ENCODE measurements around the gene USP32. TPM values are rescaled to one million over a fixed set of nuclear protein-coding genes. Genes with fewer than 3 reads are reported as not detected.
"Not testable (repeated sequence)": the region's sequence is repeated elsewhere in the genome, so short reads cannot be mapped to it uniquely, and the experiment has no call there.

The USP32 gene
- total RNA-seq, 1 donor: 59.1 TPM

DNA sequence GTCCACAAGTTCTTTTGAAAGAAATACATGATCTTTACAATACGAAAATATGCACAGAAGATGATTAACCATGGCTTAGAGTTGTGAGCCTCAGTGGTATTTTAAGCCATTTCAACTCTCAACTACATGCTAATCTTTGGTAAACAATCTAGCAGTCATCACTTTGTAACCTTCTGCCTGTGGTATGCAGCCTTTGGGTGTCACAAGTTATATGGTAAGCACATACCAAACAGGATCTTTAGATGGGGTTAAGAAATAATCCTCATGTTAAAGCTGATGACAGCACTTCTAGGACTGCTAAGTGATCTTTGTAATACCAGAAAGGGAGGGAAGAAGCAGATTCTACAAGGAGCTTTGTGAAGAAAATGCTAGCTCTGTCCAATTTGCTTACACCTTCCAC, 167.9 kb downstream of the USP32 start:
- H3K4me3 ChIP-seq (ENCODE audit: low read depth, low read length): no peak overlapping the region
- no peak for DNase-seq (ENCODE audit: low read depth)
- no peak for TF ChIP-seq CTCF (IDR thresholded peaks at IDR 0.05; ENCODE audit: insufficient read depth, low read length)

GRCh38 chr17:60223456-60223855, 168.5 kb downstream of the USP32 start:
- DNase-seq (ENCODE audit: low read depth): no peak
- TF ChIP-seq CTCF (IDR thresholded peaks at IDR 0.05; ENCODE audit: insufficient read depth, low read length): no peak

DNA sequence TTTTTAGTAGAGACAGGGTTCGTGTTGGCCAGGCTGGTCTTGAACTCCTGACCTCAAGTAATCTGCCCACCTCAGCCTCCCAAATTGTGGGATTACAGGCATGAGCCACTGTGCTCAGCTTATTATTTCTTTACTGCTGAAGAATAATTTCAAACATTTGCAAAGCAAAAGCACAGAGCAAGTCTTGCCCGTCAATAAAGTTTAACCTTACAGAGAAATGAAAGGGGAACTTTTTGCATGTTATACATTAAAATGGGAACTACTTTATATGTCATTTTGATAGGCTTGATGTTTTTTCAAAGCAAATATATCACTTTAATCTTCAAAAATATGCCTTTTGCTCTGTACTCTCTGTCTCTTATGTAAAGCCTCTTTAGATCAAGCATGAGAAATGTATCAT, 173.2 kb downstream of the USP32 start:
- DNase-seq (ENCODE audit: low read depth); H3K4me3 ChIP-seq (ENCODE audit: low read depth, low read length): not testable (repeated sequence)

More at GRCh38 chr17:60223456-60223855, 168.5 kb downstream of the USP32 start:
- H3K4me3 ChIP-seq (ENCODE audit: low read depth, low read length): no peak overlapping the region

DNA sequence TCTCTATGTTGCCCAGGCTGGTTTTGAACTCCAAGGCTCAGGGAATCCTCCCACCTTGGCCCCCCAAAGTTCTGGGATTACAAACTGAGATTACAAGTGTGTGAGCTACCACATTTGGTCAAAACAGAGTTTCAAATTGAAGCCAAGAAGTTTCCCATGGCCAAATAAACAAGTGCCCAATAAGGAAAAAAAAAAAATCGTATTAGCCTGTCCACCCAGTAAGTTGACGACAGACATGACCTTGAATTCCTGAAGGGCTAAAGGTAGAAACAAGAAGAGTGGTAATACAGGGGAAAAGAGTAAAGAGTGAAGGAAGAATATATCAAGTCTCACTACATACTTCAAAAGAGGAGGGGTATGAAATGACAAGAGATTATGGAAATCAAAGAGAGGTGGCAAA, 176.0 kb downstream of the USP32 start:
- not testable (repeated sequence) for H3K4me3 ChIP-seq (ENCODE audit: low read depth, low read length); DNase-seq (ENCODE audit: low read depth)

DNA sequence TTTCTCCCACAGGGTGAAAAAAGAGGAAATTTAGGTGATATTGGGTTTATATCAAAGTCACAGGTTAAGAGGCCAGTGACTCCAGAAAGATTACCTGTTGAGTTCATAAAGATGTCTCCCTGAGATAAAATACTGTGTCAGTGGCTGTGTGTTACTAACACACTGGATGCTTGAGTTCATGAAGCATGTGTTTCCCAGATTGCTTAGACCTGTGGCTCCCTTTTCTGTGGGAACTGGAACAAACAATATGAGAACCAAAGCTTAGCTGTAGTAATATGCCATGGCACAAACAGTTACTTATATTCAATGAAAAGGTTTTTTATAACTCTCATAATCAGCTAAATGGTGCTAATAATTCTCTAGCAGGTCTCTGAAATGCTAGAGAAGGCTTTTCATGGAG, 180.7 kb downstream of the USP32 start:
- DNase-seq (ENCODE audit: low read depth); H3K4me3 ChIP-seq (ENCODE audit: low read depth, low read length): not testable (repeated sequence)

DNA sequence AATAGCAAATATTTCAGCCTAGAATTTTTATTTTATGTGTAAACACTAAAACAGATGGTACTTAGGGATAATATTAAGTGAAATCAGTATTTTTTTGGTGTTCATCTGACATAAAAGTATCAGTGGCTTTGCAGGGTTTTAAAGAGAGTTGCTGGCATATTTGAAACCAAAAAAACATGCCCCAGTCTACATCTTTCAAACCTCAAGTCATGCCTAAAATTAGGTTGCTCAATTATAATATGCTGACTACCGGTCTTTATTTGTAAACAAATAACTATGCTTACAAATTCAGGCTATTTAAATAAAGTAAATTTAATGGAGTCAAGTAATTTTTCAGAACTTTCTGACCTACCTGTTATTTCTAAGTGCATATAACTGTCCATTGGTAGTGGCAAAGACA, 183.6 kb downstream of the USP32 start:
- not testable (repeated sequence) for H3K4me3 ChIP-seq (ENCODE audit: low read depth, low read length); DNase-seq (ENCODE audit: low read depth)

DNA sequence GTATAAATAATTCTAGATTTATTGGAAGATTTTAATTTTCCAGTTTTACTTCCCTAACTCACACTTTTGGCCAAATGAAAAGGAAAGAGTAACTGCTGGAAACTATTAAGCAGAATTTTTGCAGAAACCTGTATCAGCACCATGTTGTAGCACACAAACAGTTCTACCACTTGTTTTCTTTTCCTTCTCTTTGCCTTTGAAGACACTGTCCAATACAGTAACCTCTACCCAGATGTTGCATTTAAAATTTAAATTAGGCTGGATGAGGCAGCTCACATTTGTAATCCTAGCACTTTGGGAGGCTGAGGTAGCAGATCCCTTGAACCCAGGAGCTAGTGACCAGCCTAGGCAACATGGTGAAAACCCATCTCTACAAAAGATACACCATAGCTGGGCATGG, 186.2 kb downstream of the USP32 start:
- not testable (repeated sequence) for DNase-seq (ENCODE audit: low read depth); H3K4me3 ChIP-seq (ENCODE audit: low read depth, low read length)

GRCh38 chr17:60198630-60199029, 193.3 kb downstream of the USP32 start:
- not testable (repeated sequence) for DNase-seq (ENCODE audit: low read depth); H3K4me3 ChIP-seq (ENCODE audit: low read depth, low read length)

DNA sequence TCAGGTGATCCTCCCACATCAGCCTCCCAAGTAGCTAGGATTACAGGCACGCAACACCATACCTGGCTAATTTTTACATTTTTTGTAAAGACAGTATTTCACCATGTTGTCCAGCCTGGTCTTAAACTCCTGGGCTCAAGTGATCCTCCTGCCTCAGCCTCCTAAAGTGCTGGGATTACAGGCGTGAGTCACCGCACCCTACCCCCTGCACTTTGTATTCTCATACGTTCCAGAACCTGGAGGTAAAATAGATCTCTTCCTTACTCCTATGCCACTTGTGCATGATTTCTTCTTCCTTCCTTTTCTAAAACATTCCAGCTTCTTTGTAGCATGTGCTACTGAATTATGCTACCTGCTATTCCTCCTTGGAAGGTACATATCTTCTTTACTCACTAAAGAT, 197.8 kb downstream of the USP32 start:
- H3K4me3 ChIP-seq (ENCODE audit: low read depth, low read length); DNase-seq (ENCODE audit: low read depth): not testable (repeated sequence)

DNA sequence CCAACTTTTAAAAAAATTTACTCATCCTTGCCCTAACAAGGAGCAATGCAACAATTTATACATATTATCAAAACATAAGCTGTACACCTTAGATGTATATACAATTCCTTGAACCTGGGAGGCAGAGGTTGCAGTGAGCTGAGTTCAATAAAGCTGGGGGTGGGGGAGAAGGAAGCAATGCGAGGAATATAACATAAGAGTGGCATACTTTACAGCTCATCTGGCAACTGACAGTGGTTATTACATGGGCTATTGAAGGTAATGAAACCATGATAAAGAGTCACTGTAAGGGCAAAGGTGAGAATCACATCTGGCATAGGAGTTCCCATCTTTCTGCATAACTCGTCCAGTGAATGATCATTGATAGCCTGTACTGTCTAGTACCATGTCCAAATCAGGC, 198.5 kb downstream of the USP32 start:
- TF ChIP-seq CTCF (IDR thresholded peaks at IDR 0.05; ENCODE audit: insufficient read depth, low read length): no peak
- DNase-seq (ENCODE audit: low read depth): no peak
- no peak overlapping the region for H3K4me3 ChIP-seq (ENCODE audit: low read depth, low read length)

- not testable (repeated sequence) for DNase-seq (ENCODE audit: low read depth); H3K4me3 ChIP-seq (ENCODE audit: low read depth, low read length)
These were observed 198.9 kb downstream of the USP32 start for GRCh38 chr17:60193032-60193431.

DNA sequence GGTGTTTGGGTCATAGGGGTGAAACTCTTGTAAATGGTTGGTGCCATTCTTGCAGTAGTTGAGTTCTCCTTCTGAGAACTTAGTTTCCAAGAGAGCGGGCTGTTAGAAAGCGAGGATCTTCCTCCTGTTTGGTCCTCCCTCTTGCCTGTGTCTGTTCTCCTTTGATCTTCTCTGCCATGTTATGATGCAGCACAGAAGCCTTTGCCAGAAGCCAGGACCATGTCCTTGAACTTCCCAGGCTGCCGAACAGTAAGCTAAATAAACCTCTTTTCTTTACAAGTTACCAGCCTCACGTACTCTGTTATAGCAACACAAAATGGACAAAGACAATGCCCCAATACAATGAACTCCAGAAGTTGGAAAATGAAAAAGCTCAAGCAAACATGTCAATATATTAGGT, 201.9 kb downstream of the USP32 start:
- H3K4me3 ChIP-seq (ENCODE audit: low read depth, low read length); DNase-seq (ENCODE audit: low read depth): not testable (repeated sequence)
